NB4 (cell line): ENCODE measurements around the gene ARHGEF17.

Source experiments
- MYC ChIP-seq: IDR thresholded peaks from 2 replicates; pipeline ENCODE4 v1.6.1; 2011; ENCODE audit warnings: low read depth, low read length
- POLR2A ChIP-seq: IDR thresholded peaks from 2 replicates; pipeline ENCODE4 v1.6.1; 2011; ENCODE audit warnings: mild to moderate bottlenecking; ENCODE audit not compliant: insufficient read length; ENCODE audit errors: extremely low read depth
- TF ChIP-seq, protein P1 (sequence below): IDR thresholded peaks from one replicate; pipeline ENCODE4 v1.5.1; 2012; ENCODE audit warnings: low read depth, low read length
- TF ChIP-seq, protein P2 (sequence below): IDR thresholded peaks from 2 replicates; pipeline ENCODE4 v1.6.1; 2011; ENCODE audit warnings: low read depth, low read length

DNA sequence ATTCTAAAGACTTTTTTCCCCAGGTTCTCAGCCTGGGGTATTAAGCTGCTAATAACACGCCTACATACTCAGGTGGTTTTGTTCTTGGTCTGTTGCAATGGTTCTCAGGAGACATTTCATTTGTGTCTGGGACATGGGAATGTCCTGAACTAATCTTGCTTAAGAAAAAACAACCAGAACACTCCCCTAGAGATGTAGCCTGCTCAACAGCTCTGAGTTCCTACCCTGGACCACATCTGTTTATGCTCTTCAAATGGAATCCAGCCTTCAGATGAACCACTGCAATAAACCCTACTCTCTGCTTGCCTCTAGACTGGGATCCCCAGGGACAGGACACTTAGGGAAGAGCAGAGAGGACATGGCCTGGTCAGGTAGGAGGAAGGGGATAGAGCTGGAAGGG is 98.1 kb downstream of the ARHGEF17 start:
- TF ChIP-seq, protein P1, sequence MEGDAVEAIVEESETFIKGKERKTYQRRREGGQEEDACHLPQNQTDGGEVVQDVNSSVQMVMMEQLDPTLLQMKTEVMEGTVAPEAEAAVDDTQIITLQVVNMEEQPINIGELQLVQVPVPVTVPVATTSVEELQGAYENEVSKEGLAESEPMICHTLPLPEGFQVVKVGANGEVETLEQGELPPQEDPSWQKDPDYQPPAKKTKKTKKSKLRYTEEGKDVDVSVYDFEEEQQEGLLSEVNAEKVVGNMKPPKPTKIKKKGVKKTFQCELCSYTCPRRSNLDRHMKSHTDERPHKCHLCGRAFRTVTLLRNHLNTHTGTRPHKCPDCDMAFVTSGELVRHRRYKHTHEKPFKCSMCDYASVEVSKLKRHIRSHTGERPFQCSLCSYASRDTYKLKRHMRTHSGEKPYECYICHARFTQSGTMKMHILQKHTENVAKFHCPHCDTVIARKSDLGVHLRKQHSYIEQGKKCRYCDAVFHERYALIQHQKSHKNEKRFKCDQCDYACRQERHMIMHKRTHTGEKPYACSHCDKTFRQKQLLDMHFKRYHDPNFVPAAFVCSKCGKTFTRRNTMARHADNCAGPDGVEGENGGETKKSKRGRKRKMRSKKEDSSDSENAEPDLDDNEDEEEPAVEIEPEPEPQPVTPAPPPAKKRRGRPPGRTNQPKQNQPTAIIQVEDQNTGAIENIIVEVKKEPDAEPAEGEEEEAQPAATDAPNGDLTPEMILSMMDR = no peak
- TF ChIP-seq, protein P2, sequence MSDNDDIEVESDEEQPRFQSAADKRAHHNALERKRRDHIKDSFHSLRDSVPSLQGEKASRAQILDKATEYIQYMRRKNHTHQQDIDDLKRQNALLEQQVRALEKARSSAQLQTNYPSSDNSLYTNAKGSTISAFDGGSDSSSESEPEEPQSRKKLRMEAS = no peak
- TF ChIP-seq POLR2A (no peak), MYC (no peak)
